ENCODE results near the gene COA8.
"Not testable (repeated sequence)": the region's sequence is repeated elsewhere in the genome, so short reads cannot be mapped to it uniquely, and the experiment has no call there.

The COA8 gene

GRCh38 chr14:103562429-103563225 lies at the start of gene COA8, which contains the start of gene BAG5:
TSS of gene COA8 (plus strand) at chr14:103562960. CDS start at chr14:103563002, 42 bp downstream.
TSS of gene BAG5 (minus strand) at chr14:103562657. CDS start at chr14:103561164, 1,493 bp downstream.
- DNase-seq = peak; percentile 85

GRCh38 chr14:103514596-103515421 lies 48.0 kb upstream of the COA8 start:
- DNase-seq = no peak

GRCh38 chr14:103516426-103517173 lies 46.2 kb upstream of the COA8 start:
- no peak for DNase-seq

GRCh38 chr14:103517174-103517566 lies 45.6 kb upstream of the COA8 start:
- DNase-seq = no peak

GRCh38 chr14:103517721-103518421 lies 44.9 kb upstream of the COA8 start:
- DNase-seq = no peak

- no peak for DNase-seq
Observed at GRCh38 chr14:103518422-103519042, 44.2 kb upstream of the COA8 start.

GRCh38 chr14:103519043-103519836 lies 43.5 kb upstream of the COA8 start:
- no peak for DNase-seq

- DNase-seq = no peak
Observed at GRCh38 chr14:103519837-103520212, 42.9 kb upstream of the COA8 start.

- DNase-seq = no peak
Observed at GRCh38 chr14:103520269-103520656, 42.5 kb upstream of the COA8 start.

- no peak for DNase-seq
Observed at GRCh38 chr14:103520657-103521437, 41.9 kb upstream of the COA8 start.

GRCh38 chr14:103521438-103521950 lies 41.3 kb upstream of the COA8 start:
- no peak for DNase-seq

GRCh38 chr14:103521951-103522563 lies 40.7 kb upstream of the COA8 start:
- DNase-seq = no peak

GRCh38 chr14:103522649-103523574 lies 39.8 kb upstream of the COA8 start, which contains the start of gene CKB:
TSS of gene CKB (minus strand) at chr14:103522830. CDS start at chr14:103522493, 337 bp downstream.
- no peak for DNase-seq

- DNase-seq = no peak
Observed at GRCh38 chr14:103523575-103523954, 39.2 kb upstream of the COA8 start.

- DNase-seq = no peak
Observed at GRCh38 chr14:103524002-103524935, 38.5 kb upstream of the COA8 start.

- DNase-seq = not testable (repeated sequence)
Observed at GRCh38 chr14:103525430-103526246, 37.1 kb upstream of the COA8 start.
